ENCODE results near the gene STRADA.
A peak's percentile ranks its signal among the peaks of the same experiment; 100 is the strongest.

STRADA gene

GRCh38 chr17:63741408-63742173, at the start of gene STRADA:
STRADA (minus strand) TSS chr17:63741799; CDS start chr17:63728369, 13,430 bp downstream.
- peak; percentile 93 for DNase-seq (ENCODE audit: low read depth, low spot score)
- no peak for TF ChIP-seq ZNF274 (IDR thresholded peaks at IDR 0.05; ENCODE audit: low read depth, low read length)
- TF ChIP-seq SUZ12 (IDR thresholded peaks at IDR 0.05; ENCODE audit: extremely low read depth, insufficient read depth, insufficient read length) = no peak
- no peak for TF ChIP-seq YY1 (IDR thresholded peaks at IDR 0.05; ENCODE audit: insufficient read depth, insufficient read length)
- Histone ChIP-seq H3K4me1 (ENCODE audit: insufficient read depth, insufficient read length) (no peaks in the 10 kb centered on the region), H3K27me3 (ENCODE audit: insufficient read depth, insufficient read length) (no peaks in the 10 kb centered on the region), H3K36me3 (ENCODE audit: insufficient read depth, insufficient read length, low read length) (peaks cover 18% of the 10 kb centered on the region), H3K9me3 (ENCODE audit: insufficient read depth, low read length) (no peaks in the 10 kb centered on the region), H3K4me3 (ENCODE audit: insufficient read length, low read depth) (peak within 1 kb of the TSS; percentile 92), H3K9ac (ENCODE audit: insufficient read length, low read depth) (peak within 1 kb of the TSS; percentile 97)

GRCh38 chr17:63790057-63790456, 48.5 kb upstream of the STRADA start:
- Histone ChIP-seq H3K9ac (ENCODE audit: insufficient read length, low read depth) (no peak overlapping the region), H3K36me3 (ENCODE audit: insufficient read depth, insufficient read length, low read length) (peaks cover 85% of the 10 kb centered on the region), H3K9me3 (ENCODE audit: insufficient read depth, low read length) (no peaks in the 10 kb centered on the region), H3K4me1 (ENCODE audit: insufficient read depth, insufficient read length) (no peaks in the 10 kb centered on the region), H3K27me3 (ENCODE audit: insufficient read depth, insufficient read length) (no peaks in the 10 kb centered on the region), H3K4me3 (ENCODE audit: insufficient read length, low read depth) (no peak overlapping the region)
- no peak for TF ChIP-seq SUZ12 (IDR thresholded peaks at IDR 0.05; ENCODE audit: extremely low read depth, insufficient read depth, insufficient read length)
- TF ChIP-seq ZNF274 (IDR thresholded peaks at IDR 0.05; ENCODE audit: low read depth, low read length) = no peak
- no peak for TF ChIP-seq YY1 (IDR thresholded peaks at IDR 0.05; ENCODE audit: insufficient read depth, insufficient read length)
- DNase-seq (ENCODE audit: low read depth, low spot score) = no peak

GRCh38 chr17:63786971-63787711, 45.5 kb upstream of the STRADA start:
- no peaks in the 10 kb centered on the region for H3K27me3 ChIP-seq (ENCODE audit: insufficient read depth, insufficient read length)
- no peak overlapping the region for H3K4me3 ChIP-seq (ENCODE audit: insufficient read length, low read depth)
- H3K9ac ChIP-seq (ENCODE audit: insufficient read length, low read depth) = no peak overlapping the region
- H3K36me3 ChIP-seq (ENCODE audit: insufficient read depth, insufficient read length, low read length) = peaks cover 82% of the 10 kb centered on the region
- H3K4me1 ChIP-seq (ENCODE audit: insufficient read depth, insufficient read length) = no peaks in the 10 kb centered on the region
- no peak for DNase-seq (ENCODE audit: low read depth, low spot score)
- TF ChIP-seq ZNF274 (IDR thresholded peaks at IDR 0.05; ENCODE audit: low read depth, low read length) (no peak), SUZ12 (IDR thresholded peaks at IDR 0.05; ENCODE audit: extremely low read depth, insufficient read depth, insufficient read length) (no peak), YY1 (IDR thresholded peaks at IDR 0.05; ENCODE audit: insufficient read depth, insufficient read length) (no peak)
- H3K9me3 ChIP-seq (ENCODE audit: insufficient read depth, low read length) = no peaks in the 10 kb centered on the region

GRCh38 chr17:63786117-63786516, 44.5 kb upstream of the STRADA start:
- no peak for DNase-seq (ENCODE audit: low read depth, low spot score)
- Histone ChIP-seq H3K27me3 (ENCODE audit: insufficient read depth, insufficient read length) (no peaks in the 10 kb centered on the region), H3K9me3 (ENCODE audit: insufficient read depth, low read length) (no peaks in the 10 kb centered on the region), H3K9ac (ENCODE audit: insufficient read length, low read depth) (no peak overlapping the region), H3K4me3 (ENCODE audit: insufficient read length, low read depth) (no peak overlapping the region), H3K36me3 (ENCODE audit: insufficient read depth, insufficient read length, low read length) (peaks cover 77% of the 10 kb centered on the region), H3K4me1 (ENCODE audit: insufficient read depth, insufficient read length) (no peaks in the 10 kb centered on the region)
- no peak for TF ChIP-seq YY1 (IDR thresholded peaks at IDR 0.05; ENCODE audit: insufficient read depth, insufficient read length)
- no peak for TF ChIP-seq ZNF274 (IDR thresholded peaks at IDR 0.05; ENCODE audit: low read depth, low read length)
- no peak for TF ChIP-seq SUZ12 (IDR thresholded peaks at IDR 0.05; ENCODE audit: extremely low read depth, insufficient read depth, insufficient read length)

- Histone ChIP-seq H3K27me3 (ENCODE audit: insufficient read depth, insufficient read length) (no peaks in the 10 kb centered on the region), H3K9me3 (ENCODE audit: insufficient read depth, low read length) (no peaks in the 10 kb centered on the region), H3K4me3 (ENCODE audit: insufficient read length, low read depth) (no peak overlapping the region), H3K9ac (ENCODE audit: insufficient read length, low read depth) (no peak overlapping the region), H3K36me3 (ENCODE audit: insufficient read depth, insufficient read length, low read length) (peaks cover 74% of the 10 kb centered on the region), H3K4me1 (ENCODE audit: insufficient read depth, insufficient read length) (no peaks in the 10 kb centered on the region)
- no peak for TF ChIP-seq ZNF274 (IDR thresholded peaks at IDR 0.05; ENCODE audit: low read depth, low read length)
- no peak for TF ChIP-seq YY1 (IDR thresholded peaks at IDR 0.05; ENCODE audit: insufficient read depth, insufficient read length)
- no peak for TF ChIP-seq SUZ12 (IDR thresholded peaks at IDR 0.05; ENCODE audit: extremely low read depth, insufficient read depth, insufficient read length)
- DNase-seq (ENCODE audit: low read depth, low spot score) = no peak
Measured at GRCh38 chr17:63785556-63785955, 44.0 kb upstream of the STRADA start.

GRCh38 chr17:63783522-63783921, 41.9 kb upstream of the STRADA start:
- Histone ChIP-seq H3K4me1 (ENCODE audit: insufficient read depth, insufficient read length) (no peaks in the 10 kb centered on the region), H3K4me3 (ENCODE audit: insufficient read length, low read depth) (no peak overlapping the region), H3K9ac (ENCODE audit: insufficient read length, low read depth) (no peak overlapping the region), H3K27me3 (ENCODE audit: insufficient read depth, insufficient read length) (no peaks in the 10 kb centered on the region), H3K9me3 (ENCODE audit: insufficient read depth, low read length) (no peaks in the 10 kb centered on the region), H3K36me3 (ENCODE audit: insufficient read depth, insufficient read length, low read length) (peaks cover 72% of the 10 kb centered on the region)
- DNase-seq (ENCODE audit: low read depth, low spot score) = no peak
- no peak for TF ChIP-seq ZNF274 (IDR thresholded peaks at IDR 0.05; ENCODE audit: low read depth, low read length)
- no peak for TF ChIP-seq SUZ12 (IDR thresholded peaks at IDR 0.05; ENCODE audit: extremely low read depth, insufficient read depth, insufficient read length)
- TF ChIP-seq YY1 (IDR thresholded peaks at IDR 0.05; ENCODE audit: insufficient read depth, insufficient read length) = no peak

- H3K27me3 ChIP-seq (ENCODE audit: insufficient read depth, insufficient read length) = no peaks in the 10 kb centered on the region
- peaks cover 5% of the 10 kb centered on the region for H3K4me1 ChIP-seq (ENCODE audit: insufficient read depth, insufficient read length)
- H3K9me3 ChIP-seq (ENCODE audit: insufficient read depth, low read length) = no peaks in the 10 kb centered on the region
- DNase-seq (ENCODE audit: low read depth, low spot score) = no peak
- peaks cover 74% of the 10 kb centered on the region for H3K36me3 ChIP-seq (ENCODE audit: insufficient read depth, insufficient read length, low read length)
- H3K4me3 ChIP-seq (ENCODE audit: insufficient read length, low read depth) = no peak overlapping the region
- TF ChIP-seq ZNF274 (IDR thresholded peaks at IDR 0.05; ENCODE audit: low read depth, low read length) = no peak
- H3K9ac ChIP-seq (ENCODE audit: insufficient read length, low read depth) = no peak overlapping the region
Measured at GRCh38 chr17:63780928-63781327, 39.3 kb upstream of the STRADA start.
